ENCODE data around the gene ARHGAP24. TPM values are rescaled to one million over a fixed set of nuclear protein-coding genes. Genes with fewer than 3 reads are reported as not detected.

Gene ARHGAP24
- polyA plus RNA-seq, 2 of the 4 experiments (the other 2 are of a cell fraction) = 1.7 to 12.1 TPM

GRCh38 chr4:85565761-85566480 lies 91.0 kb downstream of the ARHGAP24 start:
- ChIA-PET CTCF (interaction anchor here (1.0 kb wide), 1 partner anchor 14 kb away, joined by 3 read pairs; no protein-coding TSS in a partner anchor), POLR2A (no interaction called here)
- FAIRE-seq (no peak), ATAC-seq (no peak), DNase-seq (ENCODE audit: low read depth in 1 of 2, low spot score in 1 of 2) (no peak)
- no peak for TF ChIP-seq HOXB13 (CRISPR knock-in tag; IDR thresholded peaks at IDR 0.05; ENCODE audit: low read depth)
- TF ChIP-seq ELK1 (IDR thresholded peaks at IDR 0.05; ENCODE audit: low read depth, low read length) = no peak
- no peak for TF ChIP-seq KDM1A (IDR thresholded peaks at IDR 0.05; ENCODE audit: low read depth)
- no peak for TF ChIP-seq REST (IDR thresholded peaks at IDR 0.05)
- no peak for TF ChIP-seq JUNB (IDR thresholded peaks at IDR 0.05)
- TF ChIP-seq CHD4 (IDR thresholded peaks at IDR 0.05; ENCODE audit: borderline replicate concordance) = no peak
- TF ChIP-seq CHD2 (IDR thresholded peaks at IDR 0.05; ENCODE audit: low read length, partially characterized antibody) = no peak
- no peak for TF ChIP-seq ZC3H11A (IDR thresholded peaks at IDR 0.05)
- TF ChIP-seq, protein P1, sequence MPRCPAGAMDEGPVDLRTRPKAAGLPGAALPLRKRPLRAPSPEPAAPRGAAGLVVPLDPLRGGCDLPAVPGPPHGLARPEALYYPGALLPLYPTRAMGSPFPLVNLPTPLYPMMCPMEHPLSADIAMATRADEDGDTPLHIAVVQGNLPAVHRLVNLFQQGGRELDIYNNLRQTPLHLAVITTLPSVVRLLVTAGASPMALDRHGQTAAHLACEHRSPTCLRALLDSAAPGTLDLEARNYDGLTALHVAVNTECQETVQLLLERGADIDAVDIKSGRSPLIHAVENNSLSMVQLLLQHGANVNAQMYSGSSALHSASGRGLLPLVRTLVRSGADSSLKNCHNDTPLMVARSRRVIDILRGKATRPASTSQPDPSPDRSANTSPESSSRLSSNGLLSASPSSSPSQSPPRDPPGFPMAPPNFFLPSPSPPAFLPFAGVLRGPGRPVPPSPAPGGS (IDR thresholded peaks at IDR 0.05) = no peak
- Histone ChIP-seq H3K4me1 (no peaks in the 10 kb centered on the region), H3K9me3 (no peaks in the 10 kb centered on the region), H3K27ac (no peak overlapping the region), H3K4me2 (no peak overlapping the region), H3K4me3 (no peak overlapping the region)
- WGBS (ENCODE audit: missing lambda C conversion rate) = 89% methylated on average over 4 of the region's 4 CpGs

- Histone ChIP-seq H3K9me3 (no peaks in the 10 kb centered on the region), H3K4me2 (no peak overlapping the region), H3K27ac (no peak overlapping the region), H3K4me1 (no peaks in the 10 kb centered on the region), H3K4me3 (no peak overlapping the region)
- ChIA-PET POLR2A (no interaction called here), CTCF (no interaction called here)
- no peak for FAIRE-seq
- 89% methylated on average over 2 of the region's 2 CpGs for WGBS (ENCODE audit: missing lambda C conversion rate)
- DNase-seq (ENCODE audit: low read depth in 1 of 2, low spot score in 1 of 2) = no peak
- TF ChIP-seq NFE2L2 (conservative IDR thresholded peaks at IDR 0.05; ENCODE audit: low read length) = no peak
- TF ChIP-seq, protein P2, sequence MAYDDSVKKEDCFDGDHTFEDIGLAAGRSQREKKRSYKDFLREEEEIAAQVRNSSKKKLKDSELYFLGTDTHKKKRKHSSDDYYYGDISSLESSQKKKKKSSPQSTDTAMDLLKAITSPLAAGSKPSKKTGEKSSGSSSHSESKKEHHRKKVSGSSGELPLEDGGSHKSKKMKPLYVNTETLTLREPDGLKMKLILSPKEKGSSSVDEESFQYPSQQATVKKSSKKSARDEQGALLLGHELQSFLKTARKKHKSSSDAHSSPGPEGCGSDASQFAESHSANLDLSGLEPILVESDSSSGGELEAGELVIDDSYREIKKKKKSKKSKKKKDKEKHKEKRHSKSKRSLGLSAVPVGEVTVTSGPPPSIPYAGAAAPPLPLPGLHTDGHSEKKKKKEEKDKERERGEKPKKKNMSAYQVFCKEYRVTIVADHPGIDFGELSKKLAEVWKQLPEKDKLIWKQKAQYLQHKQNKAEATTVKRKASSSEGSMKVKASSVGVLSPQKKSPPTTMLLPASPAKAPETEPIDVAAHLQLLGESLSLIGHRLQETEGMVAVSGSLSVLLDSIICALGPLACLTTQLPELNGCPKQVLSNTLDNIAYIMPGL (CRISPR knock-in tag; IDR thresholded peaks at IDR 0.05; ENCODE audit: borderline replicate concordance) = no peak
- TF ChIP-seq RARB (CRISPR knock-in tag; IDR thresholded peaks at IDR 0.05) = no peak
- no peak for TF ChIP-seq MAFK (IDR thresholded peaks at IDR 0.05; ENCODE audit: partially characterized antibody)
- no peak for TF ChIP-seq MAX (IDR thresholded peaks at IDR 0.05)
- no peak for TF ChIP-seq JUN (IDR thresholded peaks at IDR 0.05)
- no peak for TF ChIP-seq CEBPB (IDR thresholded peaks at IDR 0.05)
- TF ChIP-seq GATA3 (IDR thresholded peaks at IDR 0.05; ENCODE audit: borderline replicate concordance) = no peak
- no peak for ATAC-seq
Observed at GRCh38 chr4:85569730-85570299, 94.9 kb downstream of the ARHGAP24 start.

All from A549 (cell line).